Measurements from ENCODE around the gene FARS2. TPM values are rescaled to one million over a fixed set of nuclear protein-coding genes. Genes with fewer than 3 reads are reported as not detected.

The FARS2 gene
- total and polyA plus RNA-seq, 2 of the 13 experiments (the other 11 are each of a cell fraction or from before 2014, with no cell fraction given), result 15.4 to 26.0 TPM

GRCh38 chr6:5278565-5279120 is 17.3 kb downstream of the FARS2 start (continued):
- TF ChIP-seq ZNF317 (CRISPR knock-in tag; IDR thresholded peaks at IDR 0.05), result no peak

GRCh38 chr6:5279891-5280338 is 18.6 kb downstream of the FARS2 start:
- H3K9ac ChIP-seq (ENCODE audit: insufficient read depth, low read depth, low read length), result no peak overlapping the region
- H3K9me3 ChIP-seq (ENCODE audit: low read length), result no peaks in the 10 kb centered on the region
- ATAC-seq, result no peak
- H3K4me3 ChIP-seq (replicated peaks in 1 of 3; ENCODE audit: insufficient read depth in 1 of 3, low read depth in 2 of 3, low read length in 3 of 3), result no peak overlapping the region
- H3K4me1 ChIP-seq (ENCODE audit: insufficient read depth, low read length), result no peaks in the 10 kb centered on the region
- no peaks in the 10 kb centered on the region for H3K36me3 ChIP-seq (replicated peaks in 1 of 2; ENCODE audit: control insufficient read depth in 1 of 2, insufficient read depth in 2 of 2, low read length in 2 of 2)
- H2AFZ ChIP-seq (ENCODE audit: low read length), result no peak overlapping the region
- intact Hi-C loops (cut with micrococcal nuclease; ENCODE audit: unreplicated experiment) (no loop called here), in situ Hi-C loops (cut with HindIII; ENCODE audit: extremely low pct_ligation_motif_present, low pct_unique_long_range_greater_than_20kb) (no loop called here)
- H3K27me3 ChIP-seq (ENCODE audit: control insufficient read depth in 1 of 2, insufficient read depth in 2 of 2, low read length in 2 of 2), result no peaks in the 10 kb centered on the region
- no peak for FAIRE-seq
- CTCF ChIA-PET (ENCODE audit: low intra/inter-chr PET ratio, low total read pairs), result no interaction called here
- no peak overlapping the region for H3K27ac ChIP-seq (ENCODE audit: extremely low read length, insufficient read depth, low read length)
- DNase-seq (ENCODE audit: low spot score), result no peak
- no peaks in the 10 kb centered on the region for H4K20me1 ChIP-seq (ENCODE audit: insufficient read depth, low read length)
- POLR2A ChIA-PET, result no interaction called here
- no peak overlapping the region for H3K4me2 ChIP-seq (ENCODE audit: low read depth, low read length)
- no peak for TF ChIP-seq ZNF414 (CRISPR knock-in tag; IDR thresholded peaks at IDR 0.05)
- H3K79me2 ChIP-seq (ENCODE audit: insufficient read depth, low read length), result peaks cover 13% of the 10 kb centered on the region
- no TSS peak for BruUV-seq (replicated peaks)
- WGBS (ENCODE audit: low lambda C conversion rate), result 97% methylated on average over 2 of the region's 2 CpGs

GRCh38 chr6:5280920-5281319 is 19.6 kb downstream of the FARS2 start:
- Histone ChIP-seq H3K4me3 (replicated peaks in 1 of 3; ENCODE audit: insufficient read depth in 1 of 3, low read depth in 2 of 3, low read length in 3 of 3) (no peak overlapping the region), H4K20me1 (ENCODE audit: insufficient read depth, low read length) (no peaks in the 10 kb centered on the region), H3K27ac (ENCODE audit: extremely low read length, insufficient read depth, low read length) (no peak overlapping the region), H3K79me2 (ENCODE audit: insufficient read depth, low read length) (peaks cover 12% of the 10 kb centered on the region), H3K27me3 (ENCODE audit: control insufficient read depth in 1 of 2, insufficient read depth in 2 of 2, low read length in 2 of 2) (no peaks in the 10 kb centered on the region), H3K9me3 (ENCODE audit: low read length) (no peaks in the 10 kb centered on the region), H3K4me2 (ENCODE audit: low read depth, low read length) (no peak overlapping the region), H3K4me1 (ENCODE audit: insufficient read depth, low read length) (no peaks in the 10 kb centered on the region), H3K9ac (ENCODE audit: insufficient read depth, low read depth, low read length) (no peak overlapping the region), H3K36me3 (replicated peaks in 1 of 2; ENCODE audit: control insufficient read depth in 1 of 2, insufficient read depth in 2 of 2, low read length in 2 of 2) (no peaks in the 10 kb centered on the region), H2AFZ (ENCODE audit: low read length) (no peak overlapping the region)
- no peak for TF ChIP-seq TEAD3 (CRISPR knock-in tag; optimal IDR thresholded peaks at IDR 0.05; ENCODE audit: borderline replicate concordance)
- TF ChIP-seq, protein P1, sequence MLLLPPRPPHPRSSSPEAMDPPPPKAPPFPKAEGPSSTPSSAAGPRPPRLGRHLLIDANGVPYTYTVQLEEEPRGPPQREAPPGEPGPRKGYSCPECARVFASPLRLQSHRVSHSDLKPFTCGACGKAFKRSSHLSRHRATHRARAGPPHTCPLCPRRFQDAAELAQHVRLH (CRISPR knock-in tag; IDR thresholded peaks at IDR 0.05; ENCODE audit: borderline replicate concordance, low read depth), result no peak
- no peak for TF ChIP-seq NFYC (CRISPR knock-in tag; IDR thresholded peaks at IDR 0.05)
- BruUV-seq (replicated peaks), result no TSS peak
- POLR2A ChIA-PET, result no interaction called here
- no peak for FAIRE-seq
- CTCF ChIA-PET (ENCODE audit: low intra/inter-chr PET ratio, low total read pairs), result no interaction called here
- intact Hi-C loops (cut with micrococcal nuclease; ENCODE audit: unreplicated experiment), result no loop called here
- ATAC-seq, result no peak
- in situ Hi-C loops (cut with HindIII; ENCODE audit: extremely low pct_ligation_motif_present, low pct_unique_long_range_greater_than_20kb), result no loop called here
- no peak for DNase-seq (ENCODE audit: low spot score)
- whole genome bisulfite sequencing (ENCODE audit: low lambda C conversion rate), result 85% methylated on average over 2 of the region's 2 CpGs

All from HepG2 (cell line).